ENCODE results near the gene RPEL1.

GRCh38 chr10:103235775-103236174, 9.9 kb upstream of the RPEL1 start:
- TF ChIP-seq, protein P1, sequence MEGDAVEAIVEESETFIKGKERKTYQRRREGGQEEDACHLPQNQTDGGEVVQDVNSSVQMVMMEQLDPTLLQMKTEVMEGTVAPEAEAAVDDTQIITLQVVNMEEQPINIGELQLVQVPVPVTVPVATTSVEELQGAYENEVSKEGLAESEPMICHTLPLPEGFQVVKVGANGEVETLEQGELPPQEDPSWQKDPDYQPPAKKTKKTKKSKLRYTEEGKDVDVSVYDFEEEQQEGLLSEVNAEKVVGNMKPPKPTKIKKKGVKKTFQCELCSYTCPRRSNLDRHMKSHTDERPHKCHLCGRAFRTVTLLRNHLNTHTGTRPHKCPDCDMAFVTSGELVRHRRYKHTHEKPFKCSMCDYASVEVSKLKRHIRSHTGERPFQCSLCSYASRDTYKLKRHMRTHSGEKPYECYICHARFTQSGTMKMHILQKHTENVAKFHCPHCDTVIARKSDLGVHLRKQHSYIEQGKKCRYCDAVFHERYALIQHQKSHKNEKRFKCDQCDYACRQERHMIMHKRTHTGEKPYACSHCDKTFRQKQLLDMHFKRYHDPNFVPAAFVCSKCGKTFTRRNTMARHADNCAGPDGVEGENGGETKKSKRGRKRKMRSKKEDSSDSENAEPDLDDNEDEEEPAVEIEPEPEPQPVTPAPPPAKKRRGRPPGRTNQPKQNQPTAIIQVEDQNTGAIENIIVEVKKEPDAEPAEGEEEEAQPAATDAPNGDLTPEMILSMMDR (IDR thresholded peaks at IDR 0.05; ENCODE audit: insufficient read depth, low read length): no peak
- TF ChIP-seq POLR2AphosphoS5 (IDR thresholded peaks at IDR 0.05; ENCODE audit: low read depth): no peak
- no peak for TF ChIP-seq GABPA (IDR thresholded peaks at IDR 0.05; ENCODE audit: low read depth)

Data from HL-60 (cell line).